SU-DHL-6 (cell line): ENCODE measurements around the gene PIK3CD.

Source experiments
- H2AFZ ChIP-seq: fragments of 200-600 bp; sonication (generic); 2 replicates; pipeline ENCODE4 v1.6.1; 2014; ENCODE audit warnings: low read depth, mild to moderate bottlenecking, moderate library complexity, mixed read lengths, antibody characterized with exemption, low read length; ENCODE audit not compliant: severe bottlenecking
- H3F3A ChIP-seq: fragments of 200-600 bp; shearing (Covaris generic); 2 replicates; pipeline ENCODE4 v1.6.0; 2016; ENCODE audit warnings: antibody characterized with exemption, mild to moderate bottlenecking; ENCODE audit not compliant: insufficient read depth
- H3K27ac ChIP-seq: fragments of 200-600 bp; sonication (generic); 2 replicates; pipeline ENCODE4 v1.5.1; 2016; ENCODE audit warnings: low read depth, mild to moderate bottlenecking, low read length, moderate library complexity, mixed read lengths
- H3K27me3 ChIP-seq: fragments of 200-600 bp; sonication (generic), shearing (Covaris generic); 2 replicates; pipeline ENCODE4 v1.6.0; 2014; ENCODE audit warnings: mild to moderate bottlenecking, low read length
- H3K36me3 ChIP-seq: fragments of 200-600 bp; sonication (generic); 2 replicates; pipeline ENCODE4 v1.6.1; 2014; ENCODE audit warnings: mild to moderate bottlenecking, low read length, mixed read lengths
- H3K4me2 ChIP-seq: fragments of 300-600, 200-600 bp; shearing (Covaris generic), sonication (generic); 2 replicates; pipeline ENCODE4 v1.6.0; 2014; ENCODE audit warnings: low read length, low read depth, mild to moderate bottlenecking; ENCODE audit not compliant: poor library complexity, severe bottlenecking
- H3K4me3 ChIP-seq: fragments of 200-600 bp; sonication (generic); 2 replicates; pipeline ENCODE4 v1.5.1; 2014; ENCODE audit warnings: antibody characterized with exemption, low read length, mild to moderate bottlenecking, mixed read lengths; ENCODE audit not compliant: insufficient read depth, poor library complexity, severe bottlenecking
- H3K79me2 ChIP-seq: fragments of 200-600 bp; sonication (generic); 2 replicates; pipeline ENCODE4 v1.6.1; 2014; ENCODE audit warnings: mild to moderate bottlenecking, low read length, moderate library complexity; ENCODE audit not compliant: insufficient read depth
- H3K9ac ChIP-seq: fragments of 200-600 bp; sonication (generic); 2 replicates; pipeline ENCODE4 v1.7.0; 2014; ENCODE audit warnings: mild to moderate bottlenecking, low read length
- H3K9me2 ChIP-seq: fragments of 200-600 bp; sonication (generic); replicated peaks from 2 replicates; pipeline ENCODE4 v1.6.1; 2014; ENCODE audit warnings: low read length; ENCODE audit not compliant: insufficient read depth
- H3K9me3 ChIP-seq: fragments of 200-600 bp; sonication (generic); 2 replicates; pipeline ENCODE4 v1.6.1; 2014; ENCODE audit warnings: low read length, mixed read lengths; ENCODE audit not compliant: insufficient read depth
- H4K20me1 ChIP-seq: fragments of 200-600 bp; sonication (generic); 2 replicates; pipeline ENCODE4 v1.6.1; 2014; ENCODE audit warnings: low read depth, mild to moderate bottlenecking, antibody characterized with exemption, low read length, moderate library complexity, mixed read lengths
- EZH2phosphoT487 ChIP-seq: fragments of 200-600 bp; sonication (generic), shearing (Covaris generic); conservative IDR thresholded peaks from 2 replicates; pipeline ENCODE4 v1.6.1; 2018; ENCODE audit warnings: mild to moderate bottlenecking, antibody characterized with exemption, low read length, moderate library complexity, mixed read lengths
- TF ChIP-seq, protein P1 (sequence below): fragments of 200-600 bp; sonication (generic); IDR thresholded peaks from one replicate; pipeline ENCODE4 v1.5.1; 2017; ENCODE audit warnings: antibody characterized with exemption, mild to moderate bottlenecking, low read length, moderate library complexity; ENCODE audit not compliant: insufficient read depth, poor library complexity, severe bottlenecking

The PIK3CD gene

GRCh38 chr1:9648171-9648570 is 3.4 kb upstream of the PIK3CD start:
- no peaks in the 10 kb centered on the region for H4K20me1 ChIP-seq
- H3K4me2 ChIP-seq: no peak overlapping the region
- H3K79me2 ChIP-seq: no peaks in the 10 kb centered on the region
- no peaks in the 10 kb centered on the region for H3K36me3 ChIP-seq
- no peaks in the 10 kb centered on the region for H3K27me3 ChIP-seq
- H3K9me2 ChIP-seq: no peaks in the 10 kb centered on the region
- H2AFZ ChIP-seq: no peak overlapping the region
- no peaks in the 10 kb centered on the region for H3K9me3 ChIP-seq
- TF ChIP-seq, protein P1, sequence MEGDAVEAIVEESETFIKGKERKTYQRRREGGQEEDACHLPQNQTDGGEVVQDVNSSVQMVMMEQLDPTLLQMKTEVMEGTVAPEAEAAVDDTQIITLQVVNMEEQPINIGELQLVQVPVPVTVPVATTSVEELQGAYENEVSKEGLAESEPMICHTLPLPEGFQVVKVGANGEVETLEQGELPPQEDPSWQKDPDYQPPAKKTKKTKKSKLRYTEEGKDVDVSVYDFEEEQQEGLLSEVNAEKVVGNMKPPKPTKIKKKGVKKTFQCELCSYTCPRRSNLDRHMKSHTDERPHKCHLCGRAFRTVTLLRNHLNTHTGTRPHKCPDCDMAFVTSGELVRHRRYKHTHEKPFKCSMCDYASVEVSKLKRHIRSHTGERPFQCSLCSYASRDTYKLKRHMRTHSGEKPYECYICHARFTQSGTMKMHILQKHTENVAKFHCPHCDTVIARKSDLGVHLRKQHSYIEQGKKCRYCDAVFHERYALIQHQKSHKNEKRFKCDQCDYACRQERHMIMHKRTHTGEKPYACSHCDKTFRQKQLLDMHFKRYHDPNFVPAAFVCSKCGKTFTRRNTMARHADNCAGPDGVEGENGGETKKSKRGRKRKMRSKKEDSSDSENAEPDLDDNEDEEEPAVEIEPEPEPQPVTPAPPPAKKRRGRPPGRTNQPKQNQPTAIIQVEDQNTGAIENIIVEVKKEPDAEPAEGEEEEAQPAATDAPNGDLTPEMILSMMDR: no peak
- TF ChIP-seq EZH2phosphoT487: no peak
- peaks cover 10% of the 10 kb centered on the region for H3F3A ChIP-seq
- H3K4me3 ChIP-seq: no peak overlapping the region
- no peak overlapping the region for H3K9ac ChIP-seq
- H3K27ac ChIP-seq: no peak overlapping the region

DNA sequence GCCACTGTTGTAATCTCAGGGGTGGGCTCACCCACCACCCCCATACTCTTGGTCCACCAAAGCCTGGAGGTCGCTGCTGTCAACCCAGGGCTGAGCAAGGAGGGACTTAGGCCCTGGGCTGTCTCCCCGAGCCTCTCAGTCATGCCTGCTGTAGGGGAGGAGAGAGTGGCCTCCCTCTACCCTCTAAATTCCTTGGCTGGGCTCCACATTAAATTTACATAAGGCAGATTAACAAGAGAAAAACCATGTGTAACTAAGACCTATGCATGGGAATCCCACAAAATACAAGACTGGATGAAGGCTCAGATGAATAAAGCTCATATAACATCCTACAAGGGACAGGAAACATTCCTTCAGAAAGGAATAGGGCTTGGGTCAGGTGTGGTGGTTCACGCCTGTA is 1.8 kb upstream of the PIK3CD start:
- Histone ChIP-seq H3K4me3 (no peak overlapping the region), H2AFZ (no peak overlapping the region), H3K9me3 (no peaks in the 10 kb centered on the region), H3K27me3 (no peaks in the 10 kb centered on the region), H3K79me2 (no peaks in the 10 kb centered on the region), H4K20me1 (no peaks in the 10 kb centered on the region), H3K4me2 (no peak overlapping the region), H3F3A (peaks cover 26% of the 10 kb centered on the region), H3K9me2 (no peaks in the 10 kb centered on the region), H3K27ac (no peak overlapping the region), H3K9ac (no peak overlapping the region), H3K36me3 (no peaks in the 10 kb centered on the region)
- TF ChIP-seq EZH2phosphoT487: no peak
- TF ChIP-seq, protein P1: no peak

DNA sequence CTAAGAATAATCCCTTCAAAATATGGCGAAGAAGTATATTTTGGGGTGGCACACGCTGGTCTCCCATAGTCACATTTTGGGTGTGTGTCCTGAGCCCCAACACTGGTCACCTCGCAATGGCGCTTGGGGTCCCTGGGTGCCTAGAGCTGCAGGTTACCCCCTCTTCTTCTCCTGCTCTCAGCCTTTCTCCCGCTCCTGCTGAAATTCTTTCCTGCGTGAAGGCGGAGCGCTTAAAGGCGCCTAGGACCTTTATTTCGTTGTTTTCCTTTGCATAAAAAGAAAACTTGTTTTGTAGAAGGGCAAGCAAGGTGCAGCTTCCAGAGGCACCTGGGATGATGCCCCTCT is 339 bp upstream of the PIK3CD start:
- no peaks in the 10 kb centered on the region for H3K9me3 ChIP-seq
- H3K9me2 ChIP-seq: no peaks in the 10 kb centered on the region
- peak overlapping the region; percentile 90 for H3K27ac ChIP-seq
- H3K4me2 ChIP-seq: peak overlapping the region; percentile 61
- H3K4me3 ChIP-seq: peak overlapping the region; percentile 54
- peaks cover 10% of the 10 kb centered on the region for H3K79me2 ChIP-seq
- H3K9ac ChIP-seq: peak overlapping the region; percentile 92
- no peaks in the 10 kb centered on the region for H3K27me3 ChIP-seq
- peaks cover 34% of the 10 kb centered on the region for H3F3A ChIP-seq
- TF ChIP-seq EZH2phosphoT487: no peak
- TF ChIP-seq, protein P1: no peak
- H3K36me3 ChIP-seq: no peaks in the 10 kb centered on the region
- H2AFZ ChIP-seq: peak overlapping the region; percentile 18
- H4K20me1 ChIP-seq: no peaks in the 10 kb centered on the region
